ENCODE data around the gene TMEM131L. TPM values are rescaled to one million over a fixed set of nuclear protein-coding genes. Genes with fewer than 3 reads are reported as not detected.

Gene TMEM131L
- total RNA-seq, 2 donors from 2014 or later, result 4.8 to 6.2 TPM

- Histone ChIP-seq H3K27ac (no peak overlapping the region), H3K4me3 (no peak overlapping the region), H3K9ac (ENCODE audit: low read depth in 2 of 2, low read length in 2 of 2) (no peak overlapping the region), H3K9me3 (no peaks in the 10 kb centered on the region), H3K36me3 (no peaks in the 10 kb centered on the region), H3K4me1 (peaks cover 3% of the 10 kb centered on the region), H3K27me3 (no peaks in the 10 kb centered on the region)
- intact Hi-C loops (cut with DNase I), result no loop called here
- TF ChIP-seq, protein P1, sequence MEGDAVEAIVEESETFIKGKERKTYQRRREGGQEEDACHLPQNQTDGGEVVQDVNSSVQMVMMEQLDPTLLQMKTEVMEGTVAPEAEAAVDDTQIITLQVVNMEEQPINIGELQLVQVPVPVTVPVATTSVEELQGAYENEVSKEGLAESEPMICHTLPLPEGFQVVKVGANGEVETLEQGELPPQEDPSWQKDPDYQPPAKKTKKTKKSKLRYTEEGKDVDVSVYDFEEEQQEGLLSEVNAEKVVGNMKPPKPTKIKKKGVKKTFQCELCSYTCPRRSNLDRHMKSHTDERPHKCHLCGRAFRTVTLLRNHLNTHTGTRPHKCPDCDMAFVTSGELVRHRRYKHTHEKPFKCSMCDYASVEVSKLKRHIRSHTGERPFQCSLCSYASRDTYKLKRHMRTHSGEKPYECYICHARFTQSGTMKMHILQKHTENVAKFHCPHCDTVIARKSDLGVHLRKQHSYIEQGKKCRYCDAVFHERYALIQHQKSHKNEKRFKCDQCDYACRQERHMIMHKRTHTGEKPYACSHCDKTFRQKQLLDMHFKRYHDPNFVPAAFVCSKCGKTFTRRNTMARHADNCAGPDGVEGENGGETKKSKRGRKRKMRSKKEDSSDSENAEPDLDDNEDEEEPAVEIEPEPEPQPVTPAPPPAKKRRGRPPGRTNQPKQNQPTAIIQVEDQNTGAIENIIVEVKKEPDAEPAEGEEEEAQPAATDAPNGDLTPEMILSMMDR (IDR thresholded peaks at IDR 0.05), result no peak
- no peak for DNase-seq
Observed at GRCh38 chr4:153570228-153570973, 104.2 kb downstream of the TMEM131L start.

DNA sequence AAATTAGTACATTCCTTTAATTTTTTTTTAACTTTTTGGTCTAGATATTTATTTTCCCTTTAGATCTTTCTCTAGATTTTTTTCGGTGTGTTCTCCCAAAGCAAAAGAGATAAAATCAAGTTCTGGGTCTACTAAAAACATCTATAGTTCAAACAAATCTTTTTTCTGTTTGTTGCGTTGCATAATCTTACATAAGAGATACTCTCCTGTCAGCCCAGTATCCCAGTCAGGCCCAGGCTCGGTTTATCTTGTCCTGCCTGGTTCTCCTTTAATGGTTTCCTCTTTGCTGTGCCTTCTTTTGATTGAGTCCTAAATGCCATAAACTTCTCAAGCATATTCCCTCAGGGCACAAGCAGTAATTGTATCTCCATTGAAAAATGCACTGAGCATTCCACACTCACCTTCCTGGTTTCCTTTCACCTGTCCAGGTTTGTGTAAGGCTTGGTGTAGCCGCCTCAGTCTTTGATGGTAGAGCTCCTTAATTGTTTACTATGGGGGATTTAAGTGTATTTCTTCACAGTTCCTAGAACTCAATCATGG is 104.9 kb downstream of the TMEM131L start:
- no peaks in the 10 kb centered on the region for H3K27me3 ChIP-seq
- TF ChIP-seq, protein P1 (IDR thresholded peaks at IDR 0.05), result no peak
- no peak overlapping the region for H3K4me3 ChIP-seq
- H3K27ac ChIP-seq, result no peak overlapping the region
- H3K9ac ChIP-seq (ENCODE audit: low read depth in 2 of 2, low read length in 2 of 2), result no peak overlapping the region
- peaks cover 7% of the 10 kb centered on the region for H3K4me1 ChIP-seq
- H3K9me3 ChIP-seq, result no peaks in the 10 kb centered on the region
- DNase-seq, result no peak
- no peaks in the 10 kb centered on the region for H3K36me3 ChIP-seq
- intact Hi-C loops (cut with DNase I), result no loop called here

- H3K4me3 ChIP-seq, result no peak overlapping the region
- H3K9me3 ChIP-seq, result no peaks in the 10 kb centered on the region
- H3K27me3 ChIP-seq, result no peaks in the 10 kb centered on the region
- peaks cover 4% of the 10 kb centered on the region for H3K4me1 ChIP-seq
- intact Hi-C loops (cut with DNase I), result loop anchor here (2.0 kb wide), 1 partner anchor 140 kb away; no protein-coding TSS in a partner anchor
- no peaks in the 10 kb centered on the region for H3K36me3 ChIP-seq
- DNase-seq, result no peak
- TF ChIP-seq, protein P1 (IDR thresholded peaks at IDR 0.05), result no peak
- H3K9ac ChIP-seq (ENCODE audit: low read depth in 2 of 2, low read length in 2 of 2), result no peak overlapping the region
- no peak overlapping the region for H3K27ac ChIP-seq
Observed at GRCh38 chr4:153572609-153573008, 106.4 kb downstream of the TMEM131L start.

GRCh38 chr4:153573221-153573620 is 107.1 kb downstream of the TMEM131L start:
- no peaks in the 10 kb centered on the region for H3K27me3 ChIP-seq
- H3K9ac ChIP-seq (ENCODE audit: low read depth in 2 of 2, low read length in 2 of 2), result no peak overlapping the region
- TF ChIP-seq, protein P1 (IDR thresholded peaks at IDR 0.05), result no peak
- no peaks in the 10 kb centered on the region for H3K36me3 ChIP-seq
- no peak overlapping the region for H3K4me3 ChIP-seq
- DNase-seq, result no peak
- no peak overlapping the region for H3K27ac ChIP-seq
- H3K9me3 ChIP-seq, result no peaks in the 10 kb centered on the region
- intact Hi-C loops (cut with DNase I), result loop anchor here (2.0 kb wide), 1 partner anchor 140 kb away; no protein-coding TSS in a partner anchor
- peaks cover 4% of the 10 kb centered on the region for H3K4me1 ChIP-seq

DNA sequence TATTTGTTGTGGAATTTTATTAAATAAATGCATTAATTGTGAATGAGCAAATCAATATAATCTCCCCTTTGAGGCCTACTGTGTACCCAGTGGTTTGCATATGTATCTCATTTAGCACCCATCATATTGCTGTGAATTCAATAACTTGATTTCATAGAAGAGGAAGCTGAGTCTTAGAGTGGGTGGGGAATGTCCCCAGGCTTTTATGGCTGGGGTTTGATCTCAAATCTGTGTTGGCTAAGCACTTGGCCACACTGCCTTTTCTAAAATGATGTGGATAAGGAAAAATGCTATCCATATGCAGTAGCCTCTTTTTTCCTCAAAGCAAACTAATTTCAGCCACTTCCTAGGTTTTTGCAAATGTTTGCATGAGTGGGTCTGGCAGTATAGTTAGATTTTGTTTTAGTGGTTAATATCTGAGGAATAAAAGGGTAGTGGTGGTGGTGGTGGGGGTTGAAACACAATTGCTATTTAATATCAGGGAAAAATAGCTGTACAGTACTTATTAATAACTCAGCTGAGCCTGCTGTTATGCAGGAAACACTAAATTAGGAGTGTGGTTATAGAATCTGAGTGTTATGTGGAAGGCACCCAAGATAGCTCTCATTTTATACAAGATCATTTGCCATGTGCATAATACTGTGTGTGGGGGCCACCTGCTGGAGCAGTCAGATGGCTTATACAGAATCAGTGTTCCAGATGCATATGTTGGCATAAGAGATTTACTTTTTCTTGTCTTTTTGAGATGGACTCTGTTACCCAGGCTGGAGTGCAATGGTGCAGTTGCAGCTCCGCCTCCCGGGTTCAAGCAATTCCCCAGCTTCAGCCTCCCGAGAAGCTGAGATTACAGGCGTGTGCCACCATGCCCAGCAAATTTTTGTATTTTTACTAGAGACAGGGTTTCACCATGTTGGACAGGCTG is 108.0 kb downstream of the TMEM131L start:
- Histone ChIP-seq H3K27ac (no peak overlapping the region), H3K9me3 (no peaks in the 10 kb centered on the region), H3K36me3 (no peaks in the 10 kb centered on the region), H3K4me1 (peaks cover 4% of the 10 kb centered on the region), H3K27me3 (no peaks in the 10 kb centered on the region), H3K9ac (ENCODE audit: low read depth in 2 of 2, low read length in 2 of 2) (peak overlapping the region in 1 of 2 donors; percentile 12), H3K4me3 (no peak overlapping the region)
- intact Hi-C loops (cut with DNase I), result loop anchor here (2.0 kb wide), 3 partner anchors 141 to 431 kb away; partner anchors contain the start of gene MND1
- TF ChIP-seq, protein P1 (IDR thresholded peaks at IDR 0.05), result peak; percentile 39
- peak; percentile 69 for DNase-seq
